HG02943 (cell line): ENCODE data around the gene EYS.
"Not testable (repeated sequence)": the region's sequence is repeated elsewhere in the genome, so short reads cannot be mapped to it uniquely, and the experiment has no call there.

Source experiments
- ATAC-seq: cut with Tn5 transposase; IDR thresholded peaks from one replicate; pipeline ENCODE4 v1.9.1; 2021; ENCODE audit warnings: mild to moderate bottlenecking, low read depth, moderate library complexity; ENCODE audit not compliant: unreplicated experiment

Gene EYS

GRCh38 chr6:64280569-64280968, 1426.5 kb downstream of the EYS start:
- ATAC-seq: no peak

GRCh38 chr6:64270083-64270482, 1436.9 kb downstream of the EYS start:
- no peak for ATAC-seq

GRCh38 chr6:64266351-64266821, 1440.6 kb downstream of the EYS start:
- peak; percentile 66 for ATAC-seq

- no peak for ATAC-seq
Measured at GRCh38 chr6:64263778-64264177, 1443.2 kb downstream of the EYS start.

GRCh38 chr6:64259372-64259771, 1447.7 kb downstream of the EYS start:
- ATAC-seq: no peak

GRCh38 chr6:64258752-64259151, 1448.3 kb downstream of the EYS start:
- no peak for ATAC-seq

- no peak for ATAC-seq
Measured at GRCh38 chr6:64258302-64258701, 1448.7 kb downstream of the EYS start.

- no peak for ATAC-seq
Measured at GRCh38 chr6:64257586-64257985, 1449.4 kb downstream of the EYS start.

GRCh38 chr6:64256483-64256882, 1450.5 kb downstream of the EYS start:
- no peak for ATAC-seq

- ATAC-seq: no peak
Measured at GRCh38 chr6:64255000-64255399, 1452.0 kb downstream of the EYS start.

- ATAC-seq: no peak
Measured at GRCh38 chr6:64254558-64254957, 1452.5 kb downstream of the EYS start.

GRCh38 chr6:64252256-64252655, 1454.8 kb downstream of the EYS start:
- ATAC-seq: no peak

GRCh38 chr6:64250126-64250525, 1456.9 kb downstream of the EYS start:
- no peak for ATAC-seq

- no peak for ATAC-seq
Measured at GRCh38 chr6:64249115-64249514, 1457.9 kb downstream of the EYS start.

GRCh38 chr6:64243618-64244017, 1463.4 kb downstream of the EYS start:
- ATAC-seq: no peak

- not testable (repeated sequence) for ATAC-seq
Measured at GRCh38 chr6:64238908-64239307, 1468.1 kb downstream of the EYS start.

- no peak for ATAC-seq
Measured at GRCh38 chr6:64238071-64238470, 1469.0 kb downstream of the EYS start.

GRCh38 chr6:64233746-64234145, 1473.3 kb downstream of the EYS start:
- no peak for ATAC-seq

GRCh38 chr6:64231928-64232327, 1475.1 kb downstream of the EYS start:
- ATAC-seq: no peak

- ATAC-seq: no peak
Measured at GRCh38 chr6:64230530-64230929, 1476.5 kb downstream of the EYS start.

GRCh38 chr6:64227863-64228262, 1479.2 kb downstream of the EYS start:
- no peak for ATAC-seq

- no peak for ATAC-seq
Measured at GRCh38 chr6:64225503-64225902, 1481.5 kb downstream of the EYS start.

GRCh38 chr6:64224819-64225218, 1482.2 kb downstream of the EYS start:
- no peak for ATAC-seq
